Measurements from ENCODE around the gene NOTCH2NLA.
A peak's percentile ranks its signal among the peaks of the same experiment; 100 is the strongest.
"Not testable (repeated sequence)": the region's sequence is repeated elsewhere in the genome, so short reads cannot be mapped to it uniquely, and the experiment has no call there.

The NOTCH2NLA gene

GRCh38 chr1:146254569-146255197 is 25.9 kb upstream of the NOTCH2NLA start:
- not testable (repeated sequence) for H3K4me3 ChIP-seq (ENCODE audit: low read length); H3K36me3 ChIP-seq (ENCODE audit: control insufficient read depth, insufficient read depth, low read length); H3K4me1 ChIP-seq (ENCODE audit: control insufficient read depth, insufficient read depth, low read length); H3K27me3 ChIP-seq (ENCODE audit: control insufficient read depth, insufficient read depth, low read length); H3K9ac ChIP-seq (ENCODE audit: low read length); H3K27ac ChIP-seq (ENCODE audit: low read depth, low read length)

GRCh38 chr1:146253249-146253855 is 24.5 kb upstream of the NOTCH2NLA start:
- H3K36me3 ChIP-seq (ENCODE audit: control insufficient read depth, insufficient read depth, low read length); H3K9ac ChIP-seq (ENCODE audit: low read length); H3K4me3 ChIP-seq (ENCODE audit: low read length); H3K27me3 ChIP-seq (ENCODE audit: control insufficient read depth, insufficient read depth, low read length); H3K27ac ChIP-seq (ENCODE audit: low read depth, low read length); H3K4me1 ChIP-seq (ENCODE audit: control insufficient read depth, insufficient read depth, low read length): not testable (repeated sequence)

GRCh38 chr1:146251523-146251922 is 22.7 kb upstream of the NOTCH2NLA start:
- not testable (repeated sequence) for H3K4me3 ChIP-seq (ENCODE audit: low read length); H3K27ac ChIP-seq (ENCODE audit: low read depth, low read length); H3K9ac ChIP-seq (ENCODE audit: low read length); H3K36me3 ChIP-seq (ENCODE audit: control insufficient read depth, insufficient read depth, low read length); H3K4me1 ChIP-seq (ENCODE audit: control insufficient read depth, insufficient read depth, low read length); H3K27me3 ChIP-seq (ENCODE audit: control insufficient read depth, insufficient read depth, low read length)

- H3K4me1 ChIP-seq (ENCODE audit: control insufficient read depth, insufficient read depth, low read length); H3K27me3 ChIP-seq (ENCODE audit: control insufficient read depth, insufficient read depth, low read length); H3K9ac ChIP-seq (ENCODE audit: low read length); H3K36me3 ChIP-seq (ENCODE audit: control insufficient read depth, insufficient read depth, low read length); H3K4me3 ChIP-seq (ENCODE audit: low read length); H3K27ac ChIP-seq (ENCODE audit: low read depth, low read length): not testable (repeated sequence)
These were observed 19.8 kb upstream of the NOTCH2NLA start for GRCh38 chr1:146248643-146249042.

DNA sequence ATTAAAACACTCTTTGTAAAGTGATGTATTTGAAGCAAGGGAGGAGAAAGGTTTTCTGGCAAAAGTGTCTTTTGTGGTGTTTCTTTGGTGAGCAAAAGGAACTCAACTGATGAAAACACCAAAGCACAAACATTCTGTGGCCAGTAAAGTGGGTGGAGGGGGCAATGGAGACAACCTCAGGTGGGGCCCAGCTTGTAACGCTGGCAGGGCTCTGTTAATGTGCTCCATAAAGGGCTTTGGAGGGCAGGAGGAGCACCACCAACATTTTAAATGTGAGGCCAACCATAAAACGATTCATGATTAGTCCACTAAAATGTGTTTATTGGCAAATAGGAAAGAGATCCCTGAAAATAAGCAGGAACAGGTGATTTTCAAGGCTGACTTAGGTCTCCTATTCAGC is 7.8 kb upstream of the NOTCH2NLA start:
- H3K4me3 ChIP-seq (ENCODE audit: low read length); H3K36me3 ChIP-seq (ENCODE audit: control insufficient read depth, insufficient read depth, low read length); H3K4me1 ChIP-seq (ENCODE audit: control insufficient read depth, insufficient read depth, low read length); H3K27ac ChIP-seq (ENCODE audit: low read depth, low read length); H3K9ac ChIP-seq (ENCODE audit: low read length); H3K27me3 ChIP-seq (ENCODE audit: control insufficient read depth, insufficient read depth, low read length): not testable (repeated sequence)

GRCh38 chr1:146236026-146236601 is 7.3 kb upstream of the NOTCH2NLA start:
- H3K27me3 ChIP-seq (ENCODE audit: control insufficient read depth, insufficient read depth, low read length); H3K9ac ChIP-seq (ENCODE audit: low read length); H3K4me1 ChIP-seq (ENCODE audit: control insufficient read depth, insufficient read depth, low read length); H3K4me3 ChIP-seq (ENCODE audit: low read length); H3K27ac ChIP-seq (ENCODE audit: low read depth, low read length); H3K36me3 ChIP-seq (ENCODE audit: control insufficient read depth, insufficient read depth, low read length): not testable (repeated sequence)

DNA sequence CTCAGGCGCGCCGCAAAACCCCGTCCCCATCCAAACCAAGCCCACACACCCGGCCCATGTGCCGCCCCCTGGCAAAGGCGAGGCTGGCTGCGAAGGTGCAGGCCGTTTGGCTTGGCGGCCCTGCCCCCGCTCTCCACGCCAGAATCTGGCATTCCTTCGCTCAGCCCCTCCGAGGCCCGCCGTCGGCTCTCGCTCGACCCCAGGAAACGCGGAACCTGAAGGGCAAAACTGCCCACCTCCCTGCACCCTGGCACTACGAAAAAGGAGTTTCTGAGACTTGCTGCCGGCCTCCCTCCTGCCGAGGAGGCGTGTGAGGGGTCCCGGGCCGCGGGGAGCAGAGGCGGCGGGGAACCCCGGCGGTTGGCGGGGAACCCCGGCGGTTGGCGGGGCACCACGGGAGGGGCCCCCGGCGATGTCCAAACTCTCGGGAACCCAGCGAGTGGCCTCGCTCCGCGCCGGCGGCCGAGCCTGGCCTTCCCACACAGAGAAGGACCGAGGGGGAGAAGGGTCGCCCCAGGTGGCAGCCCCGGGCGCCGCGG is 608 bp downstream of the NOTCH2NLA start:
- not testable (repeated sequence) for H3K27ac ChIP-seq (ENCODE audit: low read depth, low read length); H3K36me3 ChIP-seq (ENCODE audit: control insufficient read depth, insufficient read depth, low read length); H3K9ac ChIP-seq (ENCODE audit: low read length); H3K4me1 ChIP-seq (ENCODE audit: control insufficient read depth, insufficient read depth, low read length); H3K27me3 ChIP-seq (ENCODE audit: control insufficient read depth, insufficient read depth, low read length)
- H3K4me3 ChIP-seq (ENCODE audit: low read length): peak overlapping the region; percentile 54

GRCh38 chr1:146174531-146174930 is 54.3 kb downstream of the NOTCH2NLA start:
- not testable (repeated sequence) for H3K27ac ChIP-seq (ENCODE audit: low read depth, low read length); H3K9ac ChIP-seq (ENCODE audit: low read length); H3K36me3 ChIP-seq (ENCODE audit: control insufficient read depth, insufficient read depth, low read length); H3K4me1 ChIP-seq (ENCODE audit: control insufficient read depth, insufficient read depth, low read length); H3K4me3 ChIP-seq (ENCODE audit: low read length); H3K27me3 ChIP-seq (ENCODE audit: control insufficient read depth, insufficient read depth, low read length)

- not testable (repeated sequence) for H3K36me3 ChIP-seq (ENCODE audit: control insufficient read depth, insufficient read depth, low read length); H3K27me3 ChIP-seq (ENCODE audit: control insufficient read depth, insufficient read depth, low read length); H3K4me1 ChIP-seq (ENCODE audit: control insufficient read depth, insufficient read depth, low read length); H3K4me3 ChIP-seq (ENCODE audit: low read length); H3K27ac ChIP-seq (ENCODE audit: low read depth, low read length); H3K9ac ChIP-seq (ENCODE audit: low read length)
These were observed 61.1 kb downstream of the NOTCH2NLA start for GRCh38 chr1:146167740-146168139.

GRCh38 chr1:146167273-146167672 is 61.5 kb downstream of the NOTCH2NLA start:
- not testable (repeated sequence) for H3K27me3 ChIP-seq (ENCODE audit: control insufficient read depth, insufficient read depth, low read length); H3K4me1 ChIP-seq (ENCODE audit: control insufficient read depth, insufficient read depth, low read length); H3K27ac ChIP-seq (ENCODE audit: low read depth, low read length); H3K4me3 ChIP-seq (ENCODE audit: low read length); H3K9ac ChIP-seq (ENCODE audit: low read length); H3K36me3 ChIP-seq (ENCODE audit: control insufficient read depth, insufficient read depth, low read length)

DNA sequence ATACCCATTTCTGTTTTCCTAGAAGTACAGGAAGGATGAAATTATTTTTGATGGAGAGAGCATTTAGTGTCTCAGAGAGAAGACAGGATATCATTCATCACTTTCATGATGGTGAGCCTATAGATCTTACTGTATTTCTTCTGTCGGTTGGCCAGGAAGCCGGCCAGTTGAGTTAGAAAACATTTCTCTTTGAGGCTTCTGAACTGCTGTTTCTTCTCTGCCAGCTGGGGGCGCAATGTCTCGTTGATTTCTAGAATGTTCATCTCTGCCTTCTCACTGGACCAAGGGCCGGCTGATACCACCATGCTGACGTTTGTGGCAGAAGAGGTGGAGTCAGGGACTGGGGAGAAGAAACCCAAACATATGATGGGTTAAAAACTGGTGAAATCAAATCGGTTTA is 84.4 kb downstream of the NOTCH2NLA start, which contains the start of gene NBPF10:
Gene NBPF10, minus strand, starts transcription at position 340 of the 400 bp plus-strand sequence. Its CDS starts 35 bp downstream, at position 305.
- not testable (repeated sequence) for H3K9ac ChIP-seq (ENCODE audit: low read length); H3K4me1 ChIP-seq (ENCODE audit: control insufficient read depth, insufficient read depth, low read length); H3K27me3 ChIP-seq (ENCODE audit: control insufficient read depth, insufficient read depth, low read length); H3K27ac ChIP-seq (ENCODE audit: low read depth, low read length); H3K4me3 ChIP-seq (ENCODE audit: low read length); H3K36me3 ChIP-seq (ENCODE audit: control insufficient read depth, insufficient read depth, low read length)

Measured in rectal smooth muscle tissue (tissue), 1 donor.